Right kidney (tissue), 1 donor: ENCODE measurements around the gene MYOF.
"Not testable (repeated sequence)": the region's sequence is repeated elsewhere in the genome, so short reads cannot be mapped to it uniquely, and the experiment has no call there.

Experiments used
- DNase-seq: peaks from one replicate; pipeline ENCODE4 v3.0.0-alpha.2; 2016

The MYOF gene

DNA sequence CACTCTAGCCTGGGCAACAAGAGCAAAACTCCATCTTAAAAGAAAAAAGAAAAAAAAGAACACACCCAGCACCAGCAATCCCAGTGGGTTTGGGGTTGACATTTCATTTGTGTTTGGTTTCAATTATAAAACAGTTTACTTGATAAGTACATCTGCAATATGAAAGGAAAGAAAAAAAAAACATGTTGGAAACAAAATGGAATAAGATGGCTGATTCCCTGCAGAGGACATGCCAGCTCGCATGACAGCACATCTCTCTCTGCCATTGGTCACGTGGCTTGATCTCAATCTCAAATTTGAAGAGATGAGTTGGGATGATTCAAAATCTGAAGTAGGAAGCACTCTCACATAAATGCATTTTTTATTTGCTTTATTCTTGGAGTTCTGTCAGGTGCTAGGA, 28.0 kb downstream of the MYOF start:
- no peak for DNase-seq

DNA sequence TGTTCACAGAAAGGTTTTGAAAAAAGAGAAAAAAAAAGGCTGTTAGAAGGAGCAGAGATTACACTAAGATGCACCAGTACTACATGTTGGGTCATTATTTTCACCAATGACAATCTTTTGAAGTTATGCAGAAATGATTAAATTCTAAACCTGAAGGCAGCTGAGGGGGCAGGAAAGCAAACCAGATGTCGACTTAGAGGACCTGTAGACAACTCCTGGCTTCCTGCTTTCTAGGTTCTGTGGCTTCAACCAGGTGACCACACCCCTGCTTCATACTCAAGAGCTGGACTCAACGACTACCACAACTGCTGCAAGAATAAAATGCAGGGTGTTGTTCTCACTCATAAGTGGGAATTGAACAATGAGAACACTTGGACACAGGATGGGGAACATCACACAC, 30.0 kb downstream of the MYOF start:
- no peak for DNase-seq

DNA sequence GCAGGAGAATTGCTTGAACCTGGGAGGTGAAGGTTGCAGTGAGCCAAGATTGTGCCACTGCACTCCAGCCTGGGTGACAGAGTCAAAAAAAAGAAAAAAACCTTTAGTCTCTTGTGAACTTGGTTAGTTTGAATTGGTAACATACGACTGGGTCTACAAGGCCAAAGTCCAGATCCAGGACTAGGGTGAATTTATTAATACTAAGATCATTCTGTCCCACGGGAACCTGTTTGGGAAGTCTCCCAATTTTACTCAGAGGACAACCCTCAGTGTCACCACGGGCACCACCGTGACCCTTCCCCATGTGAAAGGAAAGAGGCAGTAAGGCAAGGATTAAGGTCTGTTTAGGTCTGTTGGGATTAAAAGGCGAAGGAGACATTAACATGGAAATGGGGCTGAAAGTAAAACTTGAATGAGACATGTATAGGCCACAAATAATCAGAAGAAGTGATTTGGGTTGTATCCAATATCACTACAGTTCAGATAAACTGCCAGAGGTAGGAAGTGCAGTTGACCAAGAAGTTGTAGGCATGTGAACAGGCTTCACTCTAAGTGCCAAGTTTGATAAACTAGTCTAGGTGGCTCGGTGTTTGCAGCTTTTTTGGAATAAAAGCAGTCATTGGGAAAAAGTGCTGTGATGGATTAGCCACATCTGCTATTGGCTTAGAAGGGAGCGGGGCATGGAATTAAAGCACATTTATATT, 30.7 kb downstream of the MYOF start:
- DNase-seq = no peak

DNA sequence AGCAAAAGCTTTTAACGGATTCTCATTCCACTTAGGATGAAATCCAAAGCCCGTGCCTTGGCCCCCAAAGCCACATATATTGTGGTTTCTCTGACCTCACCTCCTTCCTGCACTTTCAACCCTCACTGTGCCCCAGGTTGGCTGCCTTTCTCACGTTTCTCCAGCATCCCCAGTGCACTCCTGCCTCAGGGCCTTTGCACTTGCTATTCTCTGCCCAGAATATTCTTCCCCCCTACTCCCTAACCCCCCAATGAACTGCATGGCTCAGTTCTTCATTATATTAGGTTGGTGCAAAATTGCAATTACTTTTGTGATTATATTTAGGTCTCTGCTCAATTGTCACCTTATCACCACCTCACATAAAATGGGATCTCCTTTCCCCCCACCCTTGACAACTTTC, 34.2 kb downstream of the MYOF start:
- no peak for DNase-seq

DNA sequence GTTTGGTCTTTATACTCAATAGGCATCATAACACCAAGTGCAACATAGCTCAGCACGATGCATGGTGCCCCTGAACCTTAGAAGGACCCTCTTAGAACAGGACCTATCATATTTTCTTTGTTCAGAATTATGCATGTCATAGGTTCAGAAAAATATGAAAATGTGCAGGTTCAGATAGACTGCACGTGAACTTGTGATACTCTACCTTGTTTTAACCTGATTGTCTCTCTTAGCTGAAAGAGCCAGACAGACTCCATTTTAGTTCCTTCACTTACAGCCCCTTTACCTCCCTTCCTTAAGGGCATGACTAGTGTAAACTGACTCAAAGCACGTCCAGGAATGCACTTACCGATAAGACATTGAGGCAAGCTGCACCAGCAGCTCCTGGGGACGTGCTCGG, 35.1 kb downstream of the MYOF start:
- DNase-seq = no peak

DNA sequence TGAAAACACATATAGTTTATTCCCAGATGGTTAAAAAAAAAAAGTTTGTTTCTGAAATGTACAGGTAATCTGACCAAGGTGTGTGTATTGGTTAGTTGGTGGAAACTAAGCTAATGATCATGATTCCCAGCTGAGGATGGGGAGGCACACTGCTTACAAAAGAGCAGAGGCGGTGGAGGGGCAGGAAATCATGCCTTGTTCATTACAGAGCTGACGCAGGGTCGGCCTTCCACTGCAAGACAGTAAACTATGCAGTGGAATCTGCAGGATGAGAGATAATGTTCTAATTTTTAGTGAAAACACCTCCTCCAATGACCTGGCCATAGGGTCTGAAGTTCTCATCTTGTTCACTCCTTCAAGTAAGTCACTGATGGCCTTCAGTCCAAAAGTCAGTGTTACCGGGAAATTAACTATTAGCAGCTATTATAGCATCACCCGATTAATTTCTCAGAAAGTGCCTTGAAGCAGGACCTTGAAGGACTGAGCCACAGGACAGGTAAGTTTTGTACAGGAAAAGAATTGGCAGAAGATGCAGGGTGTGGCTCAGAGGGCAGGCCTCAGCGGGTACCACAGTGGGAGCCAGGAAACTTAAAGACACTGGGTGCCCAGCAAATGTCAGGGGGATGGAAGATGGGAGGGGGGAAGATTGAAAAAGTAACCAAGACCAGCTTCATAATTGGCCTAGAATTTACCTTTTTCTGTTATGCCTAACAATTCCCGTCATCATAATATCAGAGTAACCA, 36.0 kb downstream of the MYOF start:
- DNase-seq = no peak

DNA sequence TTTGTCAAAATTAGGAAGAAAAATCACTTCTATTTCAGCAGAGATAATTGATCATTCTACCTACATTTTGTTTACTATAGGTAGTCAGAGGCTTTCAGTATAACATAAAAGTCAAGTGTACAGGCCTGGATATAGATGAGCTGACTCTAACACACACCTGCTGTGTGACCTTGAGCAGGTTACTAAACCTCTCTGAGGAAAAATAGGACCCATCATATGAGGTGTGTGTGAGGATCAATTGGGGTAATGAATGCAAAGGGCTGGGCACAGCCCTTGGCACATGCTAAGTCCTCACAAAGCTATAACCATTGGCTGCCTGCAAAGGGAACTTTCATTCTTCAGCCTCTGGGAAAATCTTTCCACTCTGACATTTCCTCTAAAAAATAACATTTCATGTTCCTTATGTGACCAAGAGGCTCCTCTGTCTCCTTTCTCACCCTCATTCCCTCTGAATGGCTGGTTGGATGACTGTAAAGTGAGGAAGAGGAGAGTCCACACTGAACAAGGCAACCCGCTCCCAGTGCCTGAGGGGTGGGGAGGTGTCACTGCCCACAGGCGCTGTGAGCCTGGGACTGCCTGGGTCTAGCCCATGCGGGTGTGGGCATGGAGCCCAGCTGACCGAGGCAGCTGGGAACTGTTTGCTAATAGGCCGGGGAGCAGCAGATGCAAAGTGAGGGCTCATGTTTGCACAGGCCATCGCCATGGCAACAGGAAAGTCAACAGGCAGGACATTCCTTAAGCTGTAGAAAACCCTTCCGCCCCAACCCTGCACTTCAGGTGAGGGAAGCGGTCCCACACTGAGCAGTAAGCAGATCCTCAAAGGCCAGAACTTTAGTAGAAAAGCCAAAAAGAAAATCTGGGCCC, 36.8 kb downstream of the MYOF start:
- peak; percentile 78 for DNase-seq

DNA sequence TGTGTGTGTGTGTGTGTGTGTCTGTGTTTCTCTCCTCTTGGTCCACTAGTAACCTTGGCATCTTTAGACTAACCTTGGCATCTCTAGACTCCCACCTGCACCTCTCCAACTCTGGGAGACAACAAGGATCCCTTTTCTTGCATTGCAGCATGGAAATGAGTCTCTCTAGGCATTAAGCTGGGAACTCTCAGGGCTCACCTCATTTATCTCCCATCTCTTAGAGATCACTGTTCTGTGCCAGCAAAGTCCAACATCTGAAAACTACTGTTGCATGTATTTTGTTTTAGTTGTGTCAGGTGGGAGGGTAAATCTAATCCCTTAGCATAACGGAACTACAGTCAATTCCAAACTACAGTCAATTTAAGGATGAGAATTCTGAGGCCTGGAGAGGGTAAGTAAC, 38.7 kb downstream of the MYOF start:
- no peak for DNase-seq

DNA sequence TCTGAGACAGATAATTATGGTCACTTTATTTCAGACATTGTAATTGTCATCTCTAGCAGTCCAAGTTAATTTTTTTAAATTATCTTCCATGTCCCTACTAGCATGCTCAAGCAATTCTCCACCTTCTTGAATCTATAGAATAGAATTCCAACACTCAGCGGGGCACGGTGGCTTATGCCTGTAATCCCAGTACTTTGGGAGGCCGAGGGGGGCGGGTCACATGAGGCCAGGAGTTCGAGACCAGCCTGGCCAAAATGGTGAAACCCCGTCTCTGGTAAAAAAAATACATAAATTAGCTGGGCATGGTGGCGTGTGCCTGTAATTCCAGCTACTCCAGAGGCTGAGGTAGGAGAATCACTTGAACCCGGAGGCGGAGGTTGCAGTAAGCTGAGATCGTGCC, 39.4 kb downstream of the MYOF start:
- not testable (repeated sequence) for DNase-seq

DNA sequence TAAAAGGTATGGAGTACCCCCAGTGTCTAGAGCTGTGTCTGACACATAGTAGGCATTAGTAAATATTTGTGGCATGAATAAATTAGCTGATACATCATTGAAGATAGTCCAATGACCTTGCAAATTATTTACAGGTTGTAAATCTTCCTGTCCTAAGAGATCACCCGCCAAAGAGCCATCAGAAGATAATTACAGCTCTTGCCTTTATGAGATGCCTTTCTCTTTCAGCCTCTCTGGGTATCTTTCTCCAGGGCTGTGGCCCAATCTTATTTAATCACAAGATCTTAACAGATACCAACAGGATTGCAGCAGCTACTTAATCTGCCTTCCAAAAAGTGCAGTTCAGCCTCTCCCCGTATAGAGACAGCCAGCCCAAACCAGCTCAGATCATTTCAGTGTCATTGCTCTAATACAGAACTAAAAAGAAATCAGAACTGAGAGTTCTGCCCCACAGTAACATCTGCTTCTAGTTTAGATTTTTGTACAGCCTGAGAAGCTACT, 41.5 kb downstream of the MYOF start:
- no peak for DNase-seq

DNA sequence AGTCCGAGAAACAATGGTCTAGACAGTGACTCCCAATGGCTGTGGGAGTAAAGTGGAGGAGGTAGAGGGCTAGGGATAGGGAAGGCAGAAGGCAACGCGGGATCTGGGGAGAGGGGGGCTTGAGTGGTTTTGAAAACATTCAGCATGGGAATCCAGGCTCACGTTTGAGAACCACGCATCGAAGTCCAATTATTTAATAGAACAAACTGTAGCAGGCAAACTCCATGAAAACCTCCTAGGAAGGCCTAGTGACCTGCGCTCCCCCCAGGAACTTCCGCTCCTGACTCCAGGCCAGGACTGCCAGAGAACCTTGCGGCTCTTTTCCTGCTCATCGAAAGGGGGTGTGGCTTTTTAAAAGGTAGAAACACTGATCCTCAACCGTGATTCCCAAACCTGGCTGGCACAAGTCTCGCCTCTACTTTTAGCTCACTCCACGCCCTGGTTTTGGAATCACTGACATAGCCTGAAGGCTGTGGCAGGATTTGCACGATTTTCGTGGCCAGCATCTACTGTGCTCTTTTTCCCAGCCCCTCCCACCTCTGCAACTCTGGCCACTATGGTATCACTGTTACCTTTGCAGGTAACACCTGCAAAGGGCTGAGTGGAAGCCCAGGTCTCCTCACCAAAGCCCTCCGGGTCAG, 43.4 kb downstream of the MYOF start:
- peak; percentile 76 for DNase-seq

DNA sequence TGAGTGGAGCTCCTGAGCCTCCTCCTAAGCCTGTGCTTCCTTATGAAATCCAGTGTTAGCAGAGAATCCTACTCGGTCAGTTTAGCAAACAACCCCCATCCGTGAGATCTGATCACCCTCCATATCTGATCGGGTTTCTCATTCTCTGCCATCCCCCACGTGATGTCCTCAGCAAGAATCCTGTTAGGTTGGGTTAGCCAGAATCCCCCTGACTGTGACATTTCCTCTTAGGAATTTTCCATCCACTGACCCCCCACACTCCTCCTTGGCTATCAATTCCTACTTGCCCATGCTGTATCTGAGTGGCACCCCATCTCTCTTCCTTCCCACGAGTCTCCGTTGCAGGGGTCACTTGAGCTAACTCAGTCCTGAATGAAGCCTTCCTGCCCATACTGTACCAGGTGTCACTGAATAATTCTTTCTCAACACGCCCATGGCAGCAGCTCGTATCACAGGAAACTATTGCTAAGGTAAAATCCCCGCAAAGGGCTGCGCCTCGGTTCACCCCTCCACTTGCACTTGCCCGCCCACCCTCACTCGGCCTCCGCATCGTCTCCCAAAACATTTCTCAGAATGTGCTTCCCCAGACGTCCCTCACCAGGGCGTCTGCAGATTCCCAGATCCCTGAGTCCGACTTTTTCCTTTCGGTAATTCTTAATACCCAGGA, 44.1 kb downstream of the MYOF start:
- DNase-seq = no peak

DNA sequence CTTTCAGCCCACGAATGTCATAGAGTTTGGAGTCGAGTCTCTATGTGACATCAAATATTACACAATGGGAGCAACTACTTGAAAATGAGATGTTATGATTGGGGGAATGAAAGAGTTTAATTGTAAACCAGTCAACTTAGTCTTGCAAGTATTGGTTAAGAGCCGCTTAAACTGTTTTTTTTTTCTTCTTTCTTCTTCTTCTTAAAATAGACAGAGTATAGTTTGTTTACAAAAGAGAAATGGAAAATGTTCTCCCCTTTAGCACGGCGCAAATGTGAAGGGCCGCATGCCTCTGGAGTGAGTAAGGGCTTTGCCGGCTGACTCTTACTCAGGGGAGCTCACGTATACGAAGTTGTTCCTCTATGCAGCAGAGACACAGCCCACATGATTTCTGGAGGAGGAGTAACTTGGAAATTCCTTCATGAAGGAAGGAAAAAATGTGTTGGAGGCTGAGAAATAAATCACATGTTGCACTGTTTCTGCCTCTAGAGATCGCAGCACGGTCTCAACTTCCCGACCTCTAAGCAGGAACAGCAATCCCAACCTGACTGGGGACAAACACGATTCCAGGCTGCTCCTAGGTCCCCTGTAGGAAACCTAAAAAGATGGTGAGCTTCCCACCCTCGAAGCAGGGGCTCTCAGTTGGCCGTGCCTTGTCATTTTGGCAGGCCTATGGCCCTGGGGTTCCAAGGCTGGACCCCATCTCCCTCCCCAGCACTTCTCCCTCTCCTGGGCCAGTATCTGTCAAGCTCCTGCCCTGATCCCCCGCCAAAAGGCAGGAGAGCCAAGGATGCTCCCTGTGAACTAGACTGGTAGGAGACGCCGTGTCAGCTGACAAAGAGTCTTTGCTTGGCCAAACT, 44.8 kb downstream of the MYOF start:
- peak; percentile 77 for DNase-seq

DNA sequence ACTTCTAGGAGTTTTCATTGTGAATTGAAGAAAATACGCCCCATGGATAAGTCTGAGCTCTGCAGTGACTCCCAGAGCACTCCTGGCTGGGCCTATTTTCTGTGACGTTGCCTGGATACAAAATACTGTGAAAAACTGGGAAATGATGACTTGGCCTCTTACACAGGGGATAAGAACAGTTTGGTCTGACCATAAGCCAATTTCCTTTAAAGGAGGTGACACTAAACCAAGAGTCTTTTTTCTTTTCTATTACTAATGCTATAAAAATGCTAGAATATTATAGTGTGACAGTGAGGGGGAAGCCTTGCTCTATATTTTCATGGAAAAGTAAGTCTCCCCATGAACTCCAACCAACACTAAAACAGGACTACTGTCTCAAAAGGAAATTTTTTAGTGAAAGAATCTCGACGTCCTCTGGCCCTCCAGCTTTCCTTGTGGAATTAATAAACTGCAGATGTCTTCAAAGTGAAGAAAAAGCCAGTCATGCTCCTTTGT, 45.5 kb downstream of the MYOF start:
- DNase-seq = no peak

DNA sequence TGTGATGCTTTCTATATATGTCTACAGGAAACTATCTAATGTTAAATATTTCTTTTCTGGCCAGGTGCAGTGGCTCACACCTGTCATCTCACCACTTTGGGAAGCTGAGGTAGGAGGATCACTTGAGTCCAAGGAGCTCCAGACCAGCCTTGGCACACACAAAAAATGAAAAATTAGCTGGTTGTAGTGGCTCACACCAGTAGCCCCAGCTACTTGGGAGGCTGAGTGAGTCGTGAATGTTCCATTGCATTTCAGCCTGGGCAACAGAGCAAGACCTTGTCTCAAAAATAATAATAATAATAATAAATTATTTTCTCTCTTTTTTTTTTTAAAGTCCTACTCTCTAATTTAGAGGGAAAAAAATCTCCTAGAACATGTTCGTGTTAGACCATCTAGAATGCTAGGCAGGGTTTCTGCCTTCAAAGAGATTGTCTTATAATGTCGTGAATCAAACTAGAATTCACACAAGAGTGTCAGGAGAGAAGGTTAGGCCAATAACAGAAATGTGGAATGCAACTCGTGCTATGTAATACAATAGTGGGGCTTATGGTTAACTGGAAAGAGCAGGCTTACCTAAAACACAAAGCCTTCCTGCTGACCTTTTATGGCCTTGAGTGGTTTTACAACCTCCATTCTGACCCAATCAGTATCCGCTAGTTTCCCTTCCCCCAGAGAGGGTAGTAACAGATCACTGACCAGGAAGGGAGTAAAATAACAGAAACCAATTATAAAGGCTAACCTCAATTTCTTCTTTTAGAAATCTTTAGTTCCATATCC, 46.3 kb downstream of the MYOF start:
- DNase-seq = no peak

DNA sequence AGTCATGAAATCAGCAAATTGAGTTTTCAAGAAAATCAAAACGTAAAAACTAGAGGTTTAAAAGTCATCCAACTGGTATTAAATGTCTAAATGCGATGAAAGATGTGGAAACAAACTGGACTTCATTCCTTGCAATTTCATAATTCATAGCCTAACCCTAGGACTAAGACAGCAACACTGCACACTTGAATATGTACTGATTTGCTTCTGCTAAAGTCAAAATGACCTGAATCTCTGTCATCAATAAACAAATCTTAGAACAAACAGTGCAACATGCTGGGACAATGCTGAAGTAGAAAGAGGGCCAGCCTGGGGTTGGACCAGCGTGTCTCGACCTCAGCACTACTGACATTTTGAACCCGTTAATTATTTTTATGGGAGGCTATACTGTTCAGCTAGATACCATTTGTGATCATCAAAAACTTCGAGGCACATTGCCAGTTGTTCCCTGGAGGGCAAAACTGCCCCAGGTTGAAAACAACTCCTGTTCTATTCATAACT, 47.1 kb downstream of the MYOF start:
- no peak for DNase-seq

DNA sequence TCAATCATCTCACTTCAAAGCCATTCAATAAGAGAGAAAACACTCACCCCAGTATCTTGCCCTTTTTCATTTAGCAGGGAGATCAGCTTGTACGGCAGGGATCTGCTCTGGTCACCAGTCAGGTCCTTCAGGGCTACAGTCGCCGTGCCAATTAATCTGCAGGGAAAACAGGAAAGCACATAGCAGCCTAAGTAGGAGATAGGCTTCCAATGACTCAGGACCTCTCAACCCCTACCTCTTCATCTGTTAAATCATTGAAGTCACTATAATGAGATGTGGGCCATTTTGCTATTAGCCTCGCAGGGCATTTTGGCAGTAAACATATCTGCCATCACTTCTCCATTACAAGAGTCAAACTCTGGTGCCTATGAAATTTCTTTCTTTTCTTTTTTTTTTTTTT, 50.8 kb downstream of the MYOF start:
- DNase-seq = no peak

DNA sequence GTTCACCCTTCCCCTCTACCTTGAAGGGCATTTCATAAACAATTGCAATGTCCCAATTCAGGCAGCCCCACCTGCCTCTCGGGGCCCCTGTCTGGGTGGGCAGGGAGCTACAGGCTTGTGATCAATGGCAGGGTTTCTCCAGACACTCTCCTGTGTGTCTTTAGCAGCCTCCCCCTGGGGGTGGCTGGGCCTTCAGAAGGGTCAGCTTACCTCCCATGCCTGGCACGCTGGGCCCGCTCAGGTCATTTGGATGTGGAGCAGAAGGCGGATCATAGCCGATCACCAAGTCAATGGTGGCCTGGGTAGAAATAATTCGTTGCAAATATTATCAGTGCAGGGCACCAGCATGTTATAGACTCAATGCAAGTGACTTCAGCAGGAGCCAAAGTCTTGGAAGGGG, 56.3 kb downstream of the MYOF start:
- no peak for DNase-seq

DNA sequence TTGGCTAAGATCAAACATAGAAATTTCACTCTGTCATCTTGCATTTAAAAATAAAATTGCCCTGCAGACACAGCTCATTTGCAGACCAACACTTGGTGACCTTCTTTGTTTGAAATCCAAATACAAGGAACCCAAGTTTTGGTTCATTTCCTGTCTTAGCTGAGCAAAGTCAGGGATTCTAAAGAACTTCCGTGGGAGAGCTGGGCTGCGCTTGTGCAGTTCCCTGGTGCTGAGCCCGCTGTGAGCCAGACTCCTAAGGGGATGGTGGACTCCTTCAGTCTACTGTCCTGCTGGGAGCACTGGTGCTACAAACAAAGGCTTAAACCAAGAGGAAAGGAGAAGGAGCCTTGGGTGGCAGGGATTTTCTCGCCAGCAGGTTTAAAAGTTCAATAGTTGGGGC, 60.0 kb downstream of the MYOF start:
- DNase-seq = no peak
